GM12874 (cell line): Measurements from ENCODE around the gene LOX.

Experiments
- TF ChIP-seq, protein P1 (sequence below): IDR thresholded peaks from 2 replicates; pipeline ENCODE4 v1.5.1; 2011; ENCODE audit warnings: low read depth, mild to moderate bottlenecking, control low read depth, low read length, moderate library complexity; ENCODE audit not compliant: insufficient read depth

LOX gene

GRCh38 chr5:122093415-122094180 lies 15.5 kb upstream of the LOX start:
- TF ChIP-seq, protein P1, sequence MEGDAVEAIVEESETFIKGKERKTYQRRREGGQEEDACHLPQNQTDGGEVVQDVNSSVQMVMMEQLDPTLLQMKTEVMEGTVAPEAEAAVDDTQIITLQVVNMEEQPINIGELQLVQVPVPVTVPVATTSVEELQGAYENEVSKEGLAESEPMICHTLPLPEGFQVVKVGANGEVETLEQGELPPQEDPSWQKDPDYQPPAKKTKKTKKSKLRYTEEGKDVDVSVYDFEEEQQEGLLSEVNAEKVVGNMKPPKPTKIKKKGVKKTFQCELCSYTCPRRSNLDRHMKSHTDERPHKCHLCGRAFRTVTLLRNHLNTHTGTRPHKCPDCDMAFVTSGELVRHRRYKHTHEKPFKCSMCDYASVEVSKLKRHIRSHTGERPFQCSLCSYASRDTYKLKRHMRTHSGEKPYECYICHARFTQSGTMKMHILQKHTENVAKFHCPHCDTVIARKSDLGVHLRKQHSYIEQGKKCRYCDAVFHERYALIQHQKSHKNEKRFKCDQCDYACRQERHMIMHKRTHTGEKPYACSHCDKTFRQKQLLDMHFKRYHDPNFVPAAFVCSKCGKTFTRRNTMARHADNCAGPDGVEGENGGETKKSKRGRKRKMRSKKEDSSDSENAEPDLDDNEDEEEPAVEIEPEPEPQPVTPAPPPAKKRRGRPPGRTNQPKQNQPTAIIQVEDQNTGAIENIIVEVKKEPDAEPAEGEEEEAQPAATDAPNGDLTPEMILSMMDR: no peak

GRCh38 chr5:122091936-122092600 lies 14.0 kb upstream of the LOX start:
- TF ChIP-seq, protein P1: no peak

- TF ChIP-seq, protein P1: no peak
Measured at GRCh38 chr5:122089096-122090013, 11.3 kb upstream of the LOX start.

DNA sequence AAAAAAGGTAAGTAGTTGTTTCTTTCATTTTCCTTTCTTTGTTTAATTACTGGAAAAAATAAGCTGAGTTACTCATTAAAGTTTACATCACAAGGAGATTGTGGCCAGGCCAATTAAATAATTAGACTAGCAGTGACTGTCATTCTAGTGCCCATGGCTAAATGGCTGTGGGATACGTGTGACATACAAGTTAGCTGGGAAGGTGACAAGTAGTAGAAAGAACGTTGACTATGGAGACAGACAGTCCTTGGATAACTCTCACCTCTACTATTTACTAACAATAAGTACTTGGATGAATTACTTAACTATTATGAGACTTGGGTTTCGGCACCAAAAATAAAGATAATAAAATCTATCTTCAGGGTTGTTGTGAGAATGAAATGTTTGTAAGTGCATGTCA lies 7.0 kb upstream of the LOX start:
- TF ChIP-seq, protein P1: no peak

GRCh38 chr5:122083535-122083934 lies 5.5 kb upstream of the LOX start:
- TF ChIP-seq, protein P1: no peak

DNA sequence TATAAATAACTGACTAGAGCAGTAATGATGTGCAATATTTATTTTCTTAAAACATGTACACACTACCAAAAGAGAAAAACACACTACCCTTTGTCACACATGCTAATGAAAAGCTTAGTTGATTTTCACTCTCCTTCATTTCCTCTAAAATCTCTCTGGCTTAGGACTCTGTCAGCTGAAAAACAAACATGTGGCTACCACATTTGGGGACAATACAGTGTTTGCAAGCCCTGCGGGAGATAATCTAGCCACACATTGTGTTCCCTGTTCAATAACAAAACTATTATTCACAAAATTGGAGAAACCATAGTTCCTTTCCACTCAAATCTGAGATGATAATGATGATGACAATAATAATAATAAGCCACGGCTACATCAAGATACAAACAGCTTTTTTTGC lies 3.5 kb upstream of the LOX start:
- TF ChIP-seq, protein P1: no peak
